Trophoblast cell (in vitro differentiated cells and primary cell): Measurements from ENCODE around the gene KCMF1.

ENCODE experiments used
- DNase-seq, 2 donors: peaks; one replicate each; pipeline ENCODE4 v3.0.0-alpha.2; 2016
- H2AFZ ChIP-seq: 2 replicates; pipeline ENCODE4 v1.6.1; 2013; ENCODE audit warnings: low read length, moderate library complexity, mild to moderate bottlenecking; ENCODE audit not compliant: insufficient read depth, poor library complexity
- H2AK5ac ChIP-seq: 2 replicates; pipeline ENCODE4 v1.6.1; 2013; ENCODE audit warnings: mild to moderate bottlenecking, low read length
- H2BK120ac ChIP-seq: 2 replicates; pipeline ENCODE4 v1.6.1; 2013; ENCODE audit warnings: low read length, mild to moderate bottlenecking, moderate library complexity; ENCODE audit not compliant: insufficient read depth, poor library complexity
- H2BK12ac ChIP-seq: 2 replicates; pipeline ENCODE4 v1.6.1; 2013; ENCODE audit warnings: mild to moderate bottlenecking, low read length, moderate library complexity
- H2BK5ac ChIP-seq: 2 replicates; pipeline ENCODE4 v1.6.1; 2013; ENCODE audit warnings: low read length, low read depth, moderate library complexity, mild to moderate bottlenecking; ENCODE audit not compliant: poor library complexity
- H3K14ac ChIP-seq: 2 replicates; pipeline ENCODE4 v1.6.1; 2013; ENCODE audit warnings: mild to moderate bottlenecking, low read length
- H3K18ac ChIP-seq: 2 replicates; pipeline ENCODE4 v1.6.1; 2013; ENCODE audit warnings: mild to moderate bottlenecking, low read length
- H3K23ac ChIP-seq: 2 replicates; pipeline ENCODE4 v1.6.1; 2013; ENCODE audit warnings: low read length
- H3K27ac ChIP-seq: 2 replicates; pipeline ENCODE4 v1.5.1; 2013; ENCODE audit warnings: low read depth, mild to moderate bottlenecking, inconsistent platforms, low read length, moderate library complexity
- H3K27me3 ChIP-seq: 2 replicates; pipeline ENCODE4 v1.6.1; 2013; ENCODE audit warnings: inconsistent platforms, mild to moderate bottlenecking, low read length, moderate library complexity; ENCODE audit not compliant: insufficient read depth
- H3K36me3 ChIP-seq, 2 experiments: 1 replicate in 1 of 2; 2 replicates in 1 of 2; pipeline ENCODE4 v1.6.1; 2013; ENCODE audit warnings: low read length in 2 of 2, mild to moderate bottlenecking in 2 of 2, moderate library complexity in 1 of 2; ENCODE audit not compliant: insufficient read depth in 2 of 2, control insufficient read depth in 1 of 2
- H3K4ac ChIP-seq: 2 replicates; pipeline ENCODE4 v1.6.1; 2013; ENCODE audit warnings: low read depth, mild to moderate bottlenecking, low read length, moderate library complexity
- H3K4me1 ChIP-seq, 2 experiments: 1 replicate in 1 of 2; 2 replicates in 1 of 2; pipeline ENCODE4 v1.6.1; 2013; ENCODE audit warnings: low read length in 2 of 2, mild to moderate bottlenecking in 2 of 2, moderate library complexity in 1 of 2; ENCODE audit not compliant: insufficient read depth in 2 of 2, control insufficient read depth in 1 of 2
- H3K4me2 ChIP-seq: 2 replicates; pipeline ENCODE4 v1.6.1; 2013; ENCODE audit warnings: inconsistent platforms, mild to moderate bottlenecking, low read length, moderate library complexity
- H3K4me3 ChIP-seq: 2 replicates; pipeline ENCODE4 v1.5.1; 2013; ENCODE audit warnings: mild to moderate bottlenecking, low read depth, low read length, inconsistent platforms
- H3K79me1 ChIP-seq: one replicate; pipeline ENCODE4 v1.6.1; 2013; ENCODE audit warnings: low read length
- H3K79me2 ChIP-seq: 2 replicates; pipeline ENCODE4 v1.6.1; 2013; ENCODE audit warnings: low read length, mild to moderate bottlenecking; ENCODE audit not compliant: control insufficient read depth, insufficient read depth, poor library complexity
- H3K9ac ChIP-seq: 2 replicates; pipeline ENCODE4 v1.6.1; 2013; ENCODE audit warnings: mild to moderate bottlenecking, low read length
- H3K9me3 ChIP-seq: 2 replicates; pipeline ENCODE4 v1.6.1; 2013; ENCODE audit warnings: low read depth, mild to moderate bottlenecking, control low read depth, inconsistent platforms, low read length; ENCODE audit not compliant: insufficient read depth
- H4K12ac ChIP-seq: 2 replicates; pipeline ENCODE4 v1.6.1; 2013; ENCODE audit warnings: low read depth, mild to moderate bottlenecking, low read length, moderate library complexity
- H4K8ac ChIP-seq: 2 replicates; pipeline ENCODE4 v1.6.1; 2013; ENCODE audit warnings: low read depth, mild to moderate bottlenecking, low read length, moderate library complexity
- H4K91ac ChIP-seq: one replicate; pipeline ENCODE4 v1.6.1; 2013; ENCODE audit warnings: low read depth, mild to moderate bottlenecking, low read length, moderate library complexity
- WGBS: extraction: QIAGEN DNeasy Blood & Tissue Kit; methylation state at CpG from one replicate; pipeline ENCODE4 v1.1.7; 2013; ENCODE audit warnings: missing lambda C conversion rate; ENCODE audit not compliant: insufficient read length, insufficient coverage; ENCODE audit errors: extremely low coverage; 5-methylcytosine and 5-hydroxymethylcytosine counted together

The KCMF1 gene

GRCh38 chr2:85064927-85065577 lies 94.1 kb downstream of the KCMF1 start:
- DNase-seq: no peak
- Histone ChIP-seq H2BK12ac (no peak overlapping the region), H3K18ac (no peak overlapping the region), H3K27me3 (no peaks in the 10 kb centered on the region), H3K23ac (peak overlapping the region; percentile 64), H4K91ac (no peak overlapping the region), H4K12ac (no peak overlapping the region), H4K8ac (no peak overlapping the region), H2BK120ac (no peak overlapping the region), H3K14ac (no peak overlapping the region), H3K4me1 (no peaks in the 10 kb centered on the region), H3K9me3 (peaks cover 2% of the 10 kb centered on the region), H3K4me2 (no peak overlapping the region), H3K36me3 (no peaks in the 10 kb centered on the region), H3K9ac (no peak overlapping the region), H2AK5ac (no peak overlapping the region), H3K79me2 (no peaks in the 10 kb centered on the region), H3K4ac (no peak overlapping the region), H2AFZ (no peak overlapping the region), H3K4me3 (no peak overlapping the region), H2BK5ac (no peak overlapping the region), H3K79me1 (no peaks in the 10 kb centered on the region), H3K27ac (no peak overlapping the region)
- no CpG with 5 or more reads among the region's 14 CpGs for WGBS

- WGBS: no CpG with 5 or more reads among the region's 11 CpGs
- no peaks in the 10 kb centered on the region for H3K79me1 ChIP-seq
Measured at GRCh38 chr2:85066006-85066740, 95.2 kb downstream of the KCMF1 start.

GRCh38 chr2:85066874-85067351 lies 96.0 kb downstream of the KCMF1 start:
- no peak overlapping the region for H3K18ac ChIP-seq
- H3K23ac ChIP-seq: no peak overlapping the region
- H3K4me1 ChIP-seq: no peaks in the 10 kb centered on the region
- H4K91ac ChIP-seq: no peak overlapping the region
- no peak overlapping the region for H2AK5ac ChIP-seq
- no peak overlapping the region for H3K4ac ChIP-seq
- no peak overlapping the region for H3K9ac ChIP-seq
- H2BK120ac ChIP-seq: no peak overlapping the region
- no peaks in the 10 kb centered on the region for H3K27me3 ChIP-seq
- DNase-seq: peak; percentile 68 to 88
- peak overlapping the region; percentile 66 for H3K4me2 ChIP-seq
- H3K79me1 ChIP-seq: no peaks in the 10 kb centered on the region
- H2BK12ac ChIP-seq: no peak overlapping the region
- H4K12ac ChIP-seq: no peak overlapping the region
- H4K8ac ChIP-seq: peak overlapping the region; percentile 36
- no peak overlapping the region for H3K14ac ChIP-seq
- WGBS: no CpG with 5 or more reads among the region's 19 CpGs
- peaks cover 2% of the 10 kb centered on the region for H3K9me3 ChIP-seq
- H2BK5ac ChIP-seq: no peak overlapping the region
- H3K27ac ChIP-seq: no peak overlapping the region
- no peak overlapping the region for H3K4me3 ChIP-seq
- no peaks in the 10 kb centered on the region for H3K36me3 ChIP-seq
- H3K79me2 ChIP-seq: no peaks in the 10 kb centered on the region
- no peak overlapping the region for H2AFZ ChIP-seq

More at GRCh38 chr2:85066006-85066740, 95.2 kb downstream of the KCMF1 start:
- no peak overlapping the region for H4K91ac ChIP-seq
- H3K79me2 ChIP-seq: no peaks in the 10 kb centered on the region
- no peak overlapping the region for H2BK12ac ChIP-seq
- H2AFZ ChIP-seq: no peak overlapping the region
- H4K12ac ChIP-seq: no peak overlapping the region
- no peaks in the 10 kb centered on the region for H3K27me3 ChIP-seq
- no peak overlapping the region for H3K23ac ChIP-seq
- no peak overlapping the region for H3K4me3 ChIP-seq
- H3K4me2 ChIP-seq: no peak overlapping the region
- no peak overlapping the region for H4K8ac ChIP-seq
- no peak overlapping the region for H3K4ac ChIP-seq
- no peak overlapping the region for H3K27ac ChIP-seq
- peaks cover 2% of the 10 kb centered on the region for H3K9me3 ChIP-seq
- no peaks in the 10 kb centered on the region for H3K36me3 ChIP-seq
- H3K14ac ChIP-seq: no peak overlapping the region
- DNase-seq: no peak
- H2BK120ac ChIP-seq: no peak overlapping the region
- no peak overlapping the region for H3K18ac ChIP-seq
- no peaks in the 10 kb centered on the region for H3K4me1 ChIP-seq
- no peak overlapping the region for H2BK5ac ChIP-seq
- H3K9ac ChIP-seq: no peak overlapping the region
- no peak overlapping the region for H2AK5ac ChIP-seq

GRCh38 chr2:85071096-85071495 lies 100.1 kb downstream of the KCMF1 start:
- Histone ChIP-seq H3K23ac (no peak overlapping the region), H3K79me2 (no peaks in the 10 kb centered on the region), H4K12ac (no peak overlapping the region), H2AFZ (no peak overlapping the region), H4K8ac (no peak overlapping the region), H3K4me3 (no peak overlapping the region), H3K27me3 (no peaks in the 10 kb centered on the region), H2AK5ac (no peak overlapping the region), H4K91ac (no peak overlapping the region), H2BK12ac (no peak overlapping the region), H3K36me3 (no peaks in the 10 kb centered on the region), H3K18ac (no peak overlapping the region), H3K14ac (no peak overlapping the region), H3K9ac (no peak overlapping the region), H3K27ac (no peak overlapping the region), H3K4ac (no peak overlapping the region), H2BK120ac (no peak overlapping the region), H3K4me1 (no peaks in the 10 kb centered on the region), H3K9me3 (no peaks in the 10 kb centered on the region), H3K4me2 (no peak overlapping the region), H3K79me1 (no peaks in the 10 kb centered on the region), H2BK5ac (no peak overlapping the region)
- DNase-seq: no peak
- no CpG with 5 or more reads among the region's 3 CpGs for WGBS
